Measurements from ENCODE around the gene RAI14.
"Not testable (repeated sequence)": the region's sequence is repeated elsewhere in the genome, so short reads cannot be mapped to it uniquely, and the experiment has no call there.

DNA sequence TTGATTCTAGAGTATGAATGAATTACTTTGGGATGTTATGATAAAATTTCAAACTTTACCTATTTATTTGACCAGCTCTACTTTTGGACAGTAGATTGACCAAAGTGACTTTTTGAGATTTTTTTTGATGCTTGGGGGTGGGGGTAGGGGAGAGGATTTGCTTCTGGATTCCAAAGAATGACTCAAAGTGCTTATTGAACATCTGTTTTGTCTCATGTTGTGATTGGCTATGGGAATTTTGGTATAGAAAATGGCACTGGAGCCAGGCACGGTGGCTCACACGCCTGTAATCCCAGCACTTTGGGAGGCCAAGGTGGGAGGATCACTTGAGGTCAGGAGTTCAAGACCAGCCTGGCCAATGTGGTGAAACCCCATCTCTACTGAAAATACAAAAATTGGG, 97.1 kb downstream of the RAI14 start:
- not testable (repeated sequence) for TF ChIP-seq CTCF (conservative IDR thresholded peaks at IDR 0.05); ZFX (IDR thresholded peaks at IDR 0.05)

Measured in C4-2B (cell line).